Lower lobe of right lung (tissue), 2 donors: ENCODE data around the gene MRPL30. TPM values are rescaled to one million over a fixed set of nuclear protein-coding genes. Genes with fewer than 3 reads are reported as not detected.
"Not testable (repeated sequence)": the region's sequence is repeated elsewhere in the genome, so short reads cannot be mapped to it uniquely, and the experiment has no call there.

ENCODE experiments used
- ATAC-seq, 2 donors: fragments of 200-7000 bp; cut with Tn5 transposase; one replicate each; pipeline ENCODE4 v1.9.1; 2020 to 2022; ENCODE audit warnings: mild to moderate bottlenecking in 2 of 2, moderate library complexity in 2 of 2
- DNase-seq: peaks from one replicate; pipeline ENCODE4 v3.0.0-alpha.2; 2020
- H3K27ac ChIP-seq: fragments of 200-600 bp; one replicate; pipeline ENCODE4 v1.8.0; 2022
- H3K27me3 ChIP-seq: fragments of 200-600 bp; one replicate; pipeline ENCODE4 v1.8.0; 2022; ENCODE audit warnings: low read depth
- H3K36me3 ChIP-seq: fragments of 200-600 bp; one replicate; pipeline ENCODE4 v1.8.0; 2022; ENCODE audit warnings: mild to moderate bottlenecking
- H3K4me1 ChIP-seq: fragments of 200-600 bp; one replicate; pipeline ENCODE4 v1.8.0; 2022
- H3K4me3 ChIP-seq: fragments of 200-600 bp; one replicate; pipeline ENCODE4 v1.8.0; 2022; ENCODE audit warnings: mild to moderate bottlenecking
- H3K9me3 ChIP-seq: fragments of 200-600 bp; one replicate; pipeline ENCODE4 v1.8.0; 2022
- intact Hi-C: fragments of 100-400 bp; cut with DNase I; formaldehyde crosslinking; loops from one replicate; pipeline ENCODE4 v1.11.0; 2022
- total RNA-seq: library from RNA; stranded (reverse); fragmentation: NEBNext Ultra II Directional; extraction: Animal tissue kit (Norgen Biotek cat#: 25700); gene quantifications from one replicate; pipeline ENCODE4 v1.2.1, GENCODE V29; 2021
- TF ChIP-seq, protein P1 (sequence below): fragments of 200-600 bp; IDR thresholded peaks from one replicate; pipeline ENCODE4 v1.8.0; 2022; ENCODE audit warnings: antibody characterized with exemption, mild to moderate bottlenecking
- donor health status: DM: no; HTN: yes; CAD: no; lungs with severe emphysema.

The MRPL30 gene
- total RNA-seq, 1 donor from 2014 or later, result 19.4 TPM

DNA sequence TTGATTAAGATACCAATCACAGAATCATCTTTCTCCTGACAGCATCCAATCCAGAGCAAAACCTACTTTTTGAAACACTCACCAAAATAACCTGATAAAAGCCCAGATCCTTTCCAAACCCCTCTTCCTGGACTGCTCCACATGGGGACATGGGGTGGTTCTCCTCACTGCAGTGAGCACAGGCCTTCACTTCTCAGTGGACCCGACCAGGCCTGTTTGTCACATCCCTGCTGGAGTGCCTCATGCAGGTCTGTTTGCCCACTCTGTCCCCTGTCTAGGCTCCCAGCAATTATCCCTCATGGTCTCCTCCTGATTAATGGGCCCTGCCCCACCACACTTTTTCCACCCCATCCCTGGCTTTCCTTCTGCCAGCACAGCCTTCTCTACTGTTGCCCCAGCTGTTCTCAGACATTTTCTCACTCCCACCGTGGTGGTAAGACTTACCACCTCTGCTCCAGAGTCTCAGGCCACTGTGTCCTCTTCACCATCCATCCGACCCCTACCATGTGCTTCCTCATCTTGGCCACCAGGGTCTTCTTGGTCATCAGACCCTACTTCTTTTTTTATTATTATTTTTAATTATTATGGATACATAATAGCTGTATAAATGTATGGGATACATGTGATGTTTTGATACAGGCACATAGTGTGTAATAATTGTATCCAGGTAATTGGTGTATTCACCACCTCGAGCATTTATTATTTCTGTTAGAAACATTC, 21.1 kb downstream of the MRPL30 start:
- no peak for ATAC-seq
- H3K9me3 ChIP-seq, result no peaks in the 10 kb centered on the region
- peaks cover 12% of the 10 kb centered on the region for H3K36me3 ChIP-seq
- intact Hi-C loops, result no loop called here
- H3K4me1 ChIP-seq, result no peaks in the 10 kb centered on the region
- no peak overlapping the region for H3K4me3 ChIP-seq
- H3K27ac ChIP-seq, result no peak overlapping the region
- DNase-seq, result no peak
- H3K27me3 ChIP-seq, result no peaks in the 10 kb centered on the region
- TF ChIP-seq, protein P1, sequence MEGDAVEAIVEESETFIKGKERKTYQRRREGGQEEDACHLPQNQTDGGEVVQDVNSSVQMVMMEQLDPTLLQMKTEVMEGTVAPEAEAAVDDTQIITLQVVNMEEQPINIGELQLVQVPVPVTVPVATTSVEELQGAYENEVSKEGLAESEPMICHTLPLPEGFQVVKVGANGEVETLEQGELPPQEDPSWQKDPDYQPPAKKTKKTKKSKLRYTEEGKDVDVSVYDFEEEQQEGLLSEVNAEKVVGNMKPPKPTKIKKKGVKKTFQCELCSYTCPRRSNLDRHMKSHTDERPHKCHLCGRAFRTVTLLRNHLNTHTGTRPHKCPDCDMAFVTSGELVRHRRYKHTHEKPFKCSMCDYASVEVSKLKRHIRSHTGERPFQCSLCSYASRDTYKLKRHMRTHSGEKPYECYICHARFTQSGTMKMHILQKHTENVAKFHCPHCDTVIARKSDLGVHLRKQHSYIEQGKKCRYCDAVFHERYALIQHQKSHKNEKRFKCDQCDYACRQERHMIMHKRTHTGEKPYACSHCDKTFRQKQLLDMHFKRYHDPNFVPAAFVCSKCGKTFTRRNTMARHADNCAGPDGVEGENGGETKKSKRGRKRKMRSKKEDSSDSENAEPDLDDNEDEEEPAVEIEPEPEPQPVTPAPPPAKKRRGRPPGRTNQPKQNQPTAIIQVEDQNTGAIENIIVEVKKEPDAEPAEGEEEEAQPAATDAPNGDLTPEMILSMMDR, result peak; percentile 9

GRCh38 chr2:99205491-99205890, 24.5 kb downstream of the MRPL30 start:
- H3K36me3 ChIP-seq, result no peaks in the 10 kb centered on the region
- no peak overlapping the region for H3K27ac ChIP-seq
- H3K4me3 ChIP-seq, result no peak overlapping the region
- no peaks in the 10 kb centered on the region for H3K4me1 ChIP-seq
- intact Hi-C loops, result no loop called here
- ATAC-seq (no peak), DNase-seq (no peak)
- no peaks in the 10 kb centered on the region for H3K9me3 ChIP-seq
- TF ChIP-seq, protein P1, result no peak
- no peaks in the 10 kb centered on the region for H3K27me3 ChIP-seq

DNA sequence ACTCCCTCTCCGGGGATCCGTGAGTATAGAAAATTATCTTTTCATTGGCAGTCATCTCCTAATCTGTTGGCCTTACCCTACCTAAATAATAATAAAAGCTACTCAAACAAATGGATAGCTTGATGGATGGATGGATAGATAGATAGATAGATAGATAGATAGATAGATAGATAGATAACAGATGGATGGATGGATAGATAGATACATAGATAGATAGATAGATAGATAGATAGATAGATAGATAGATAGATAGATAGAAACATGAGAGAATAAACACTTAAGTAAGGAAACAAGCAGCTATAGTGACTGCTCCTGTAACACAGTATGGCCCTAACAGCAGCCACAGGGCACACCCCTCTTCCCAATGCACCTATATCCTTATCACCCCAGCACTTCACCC, 35.1 kb downstream of the MRPL30 start:
- TF ChIP-seq, protein P1, result no peak
- no peak for DNase-seq
- Histone ChIP-seq H3K27me3 (no peaks in the 10 kb centered on the region), H3K4me1 (no peaks in the 10 kb centered on the region), H3K36me3 (peaks cover 4% of the 10 kb centered on the region), H3K9me3 (no peaks in the 10 kb centered on the region), H3K27ac (no peak overlapping the region), H3K4me3 (no peak overlapping the region)
- intact Hi-C loops, result no loop called here
- no peak for ATAC-seq

GRCh38 chr2:99217929-99218501, 37.0 kb downstream of the MRPL30 start:
- ATAC-seq, result no peak
- TF ChIP-seq, protein P1, result no peak

DNA sequence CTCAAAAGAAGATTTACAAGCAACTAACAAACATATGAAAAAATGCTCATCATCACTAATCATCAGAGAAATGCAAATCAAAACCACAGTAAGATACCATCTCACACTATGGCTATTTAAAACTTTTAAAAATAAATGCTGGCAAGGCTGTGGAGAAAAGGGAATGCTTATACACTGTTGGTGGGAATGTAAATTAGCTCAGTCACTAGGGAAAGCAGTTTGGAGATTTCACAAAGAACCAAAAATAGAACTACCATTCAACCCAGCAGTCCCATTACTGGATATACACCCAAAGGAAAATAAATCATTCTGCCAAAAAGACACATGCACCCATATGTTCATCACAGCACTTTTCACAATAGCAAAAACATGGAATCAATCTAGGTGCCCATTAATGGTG, 52.2 kb downstream of the MRPL30 start:
- H3K4me1 ChIP-seq, H3K27ac ChIP-seq, DNase-seq, H3K9me3 ChIP-seq, H3K27me3 ChIP-seq, H3K4me3 ChIP-seq, H3K36me3 ChIP-seq, intact Hi-C loops, ATAC-seq: not testable (repeated sequence)

More at GRCh38 chr2:99217929-99218501, 37.0 kb downstream of the MRPL30 start:
- DNase-seq, result no peak
- Histone ChIP-seq H3K36me3 (peaks cover 4% of the 10 kb centered on the region), H3K27ac (no peak overlapping the region), H3K4me3 (no peak overlapping the region), H3K27me3 (no peaks in the 10 kb centered on the region), H3K9me3 (no peaks in the 10 kb centered on the region), H3K4me1 (no peaks in the 10 kb centered on the region)
- intact Hi-C loops, result no loop called here

GRCh38 chr2:99238599-99238998, 57.6 kb downstream of the MRPL30 start:
- no peaks in the 10 kb centered on the region for H3K27me3 ChIP-seq
- no peak overlapping the region for H3K4me3 ChIP-seq
- no peak overlapping the region for H3K27ac ChIP-seq
- H3K9me3 ChIP-seq, result no peaks in the 10 kb centered on the region
- H3K4me1 ChIP-seq, result no peaks in the 10 kb centered on the region
- TF ChIP-seq, protein P1, result no peak
- H3K36me3 ChIP-seq, result no peaks in the 10 kb centered on the region
- no peak for ATAC-seq
- no peak for DNase-seq
- intact Hi-C loops, result no loop called here
